Stimulated activated CD8-positive, alpha-beta memory T cell treated with anti-CD3 and anti-CD28 coated beads, Interleukin-7, amount 100 ng/mL, for 1 hour (primary cell): Measurements from ENCODE around the gene MOV10L1.
"Not testable (repeated sequence)": the region's sequence is repeated elsewhere in the genome, so short reads cannot be mapped to it uniquely, and the experiment has no call there.

Source experiments
- DNase-seq, 2 donors: peaks; one replicate each; pipeline ENCODE4 v3.0.0-alpha.2; 2020; ENCODE audit warnings: low read depth in 2 of 2

MOV10L1 gene

GRCh38 chr22:50203288-50203687 is 113.5 kb downstream of the MOV10L1 start:
- no peak for DNase-seq

GRCh38 chr22:50204571-50204970 is 114.8 kb downstream of the MOV10L1 start:
- DNase-seq, result no peak

- DNase-seq, result not testable (repeated sequence)
These were observed 115.2 kb downstream of the MOV10L1 start for GRCh38 chr22:50204998-50205397.

GRCh38 chr22:50205781-50206569 is 116.2 kb downstream of the MOV10L1 start:
- no peak for DNase-seq

GRCh38 chr22:50206599-50206998 is 116.8 kb downstream of the MOV10L1 start:
- DNase-seq, result no peak

GRCh38 chr22:50207383-50208140 is 117.8 kb downstream of the MOV10L1 start:
- no peak for DNase-seq

- no peak for DNase-seq
These were observed 118.7 kb downstream of the MOV10L1 start for GRCh38 chr22:50208430-50208938.

- no peak for DNase-seq
These were observed 119.4 kb downstream of the MOV10L1 start for GRCh38 chr22:50208939-50209892.

GRCh38 chr22:50209893-50210292 is 120.1 kb downstream of the MOV10L1 start:
- DNase-seq, result peak in 1 of 2 donors; percentile 50

GRCh38 chr22:50210378-50211139 is 120.8 kb downstream of the MOV10L1 start:
- no peak for DNase-seq

GRCh38 chr22:50211147-50211546 is 121.3 kb downstream of the MOV10L1 start:
- no peak for DNase-seq
